Pancreas (tissue), 10 donors: ENCODE measurements around the gene RAP1A. TPM values are rescaled to one million over a fixed set of nuclear protein-coding genes. Genes with fewer than 3 reads are reported as not detected.
A peak's percentile ranks its signal among the peaks of the same experiment; 100 is the strongest.
"Not testable (repeated sequence)": the region's sequence is repeated elsewhere in the genome, so short reads cannot be mapped to it uniquely, and the experiment has no call there.

Experiments
- ATAC-seq, 4 donors: fragments of 200-7000 bp; cut with Tn5 transposase; one replicate each; pipeline versions ENCODE4 v1.8.0 to v1.9.1; 2020; ENCODE audit warnings: mild to moderate bottlenecking in 4 of 4, moderate library complexity in 4 of 4
- DNase-seq, 6 donors: peaks; one replicate each; pipeline ENCODE4 v3.0.0-alpha.2; 2020
- FAIRE-seq: peaks from 2 replicates; lab custom pipeline; 2012; peaks lifted over from hg19 to GRCh38; lab: Jason Lieb, UNC
- H3K27ac ChIP-seq, 4 donors: fragments of 200-600 bp; sonication (generic); 1 replicate in 3 of 4; 2 replicates in 1 of 4; pipeline versions ENCODE4 v1.5.0 to v1.8.0; 2020
- H3K27me3 ChIP-seq, 4 donors: fragments of 200-600 bp; one replicate each; pipeline ENCODE4 v1.8.0; 2021
- H3K36me3 ChIP-seq, 3 donors: fragments of 200-600 bp; sonication (generic) in 1 of 3; one replicate each; pipeline versions ENCODE4 v1.5.0 to v1.8.0; 2020 to 2021
- H3K4me1 ChIP-seq, 3 donors: fragments of 200-600 bp; one replicate each; pipeline ENCODE4 v1.8.0; 2021
- H3K4me3 ChIP-seq, 4 donors: fragments of 200-600 bp; sonication (generic) in 2 of 4; one replicate each; pipeline versions ENCODE4 v1.5.0 to v1.8.0; 2020 to 2021
- H3K9me3 ChIP-seq, 4 donors: fragments of 200-600 bp; one replicate each; pipeline ENCODE4 v1.8.0; 2021
- CTCF ChIP-seq, 4 donors: fragments of 200-600 bp; sonication (generic) in 3 of 4; IDR thresholded peaks; one replicate each; pipeline versions ENCODE4 v1.5.0 to v1.8.0; 2021; ENCODE audit warnings: antibody characterized with exemption in 4 of 4
- WGBS, 2 donors: extraction: QIAGEN DNeasy Blood & Tissue Kit; methylation state at CpG; one replicate each; pipeline ENCODE4 v1.1.7; 2013; 5-methylcytosine and 5-hydroxymethylcytosine counted together
- intact Hi-C, 3 donors: fragments of 100-400 bp; cut with DNase I; formaldehyde crosslinking; loops; one replicate each; pipeline versions ENCODE4 v1.11.1 to v1.14.2; 2022
- polyA plus RNA-seq, 2 donors: library from polyadenylated mRNA; stranded (reverse); fragments of 200-250 nt; gene quantifications; one replicate each; pipeline ENCODE4 v1.2.3, GENCODE V29; 2013
- total RNA-seq, 6 donors: library from RNA; stranded (reverse); fragmentation: NEBNext Ultra II Directional in 4 of 6; extraction: Animal tissue kit (Norgen Biotek cat#: 25700) in 4 of 6; gene quantifications; one replicate each; pipeline versions ENCODE4 v1.2.1 to v1.2.4, GENCODE V29; 2021 to 2023
- donor health status: healthy with polysubstance abuse.
- donor health status: DM: no; HTN: no; CAD: no; lungs with moderate emphysema.
- donor health status: DM: no; HTN: no; CAD: no.
- donor health status: control.
- donor health status: control.
- donor health status: Bipolar disorder and iron deficiency.
- donor health status: DM: yes; HTN: yes; CAD: no.
- donor health status: DM: no; HTN: no; CAD: no.
- donor health status: DM: no; HTN: no; CAD: no.
- donor health status: DM: yes; HTN: yes; CAD: no.

Gene RAP1A
- total and polyA plus RNA-seq, 8 donors, result 17.0 to 35.1 (median 21.5) TPM

- no peak for TF ChIP-seq CTCF (IDR thresholded peaks at IDR 0.05)
- 1 to 2% methylated on average over 63 of the region's 63 CpGs for WGBS, 2 donors
- FAIRE-seq, result no peak
These were observed 120.6 kb downstream of the RAP1A start for GRCh38 chr1:111739925-111740765.

DNA sequence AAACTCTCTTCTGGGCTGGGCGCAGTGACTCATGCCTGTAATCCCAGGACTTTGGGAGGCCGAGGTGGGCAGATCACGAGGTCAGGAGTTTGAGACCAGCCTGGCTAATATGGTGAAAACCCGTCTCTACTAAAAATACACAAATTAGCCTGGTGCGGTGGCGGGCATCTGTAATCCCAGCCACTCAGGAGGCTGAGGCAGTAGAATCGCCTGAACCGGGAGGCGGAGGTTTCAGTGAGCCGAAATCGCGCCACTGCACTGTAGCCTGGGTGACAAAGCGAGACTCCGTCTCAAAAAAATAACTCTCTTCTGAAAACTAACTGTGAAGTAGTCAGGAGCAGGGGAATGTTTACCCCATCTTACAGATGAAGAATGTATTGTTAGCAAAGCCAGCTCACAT, 122.7 kb downstream of the RAP1A start:
- H3K27me3 ChIP-seq, H3K4me3 ChIP-seq, FAIRE-seq, H3K4me1 ChIP-seq, H3K36me3 ChIP-seq, ATAC-seq, H3K27ac ChIP-seq, H3K9me3 ChIP-seq, intact Hi-C loops, DNase-seq: not testable (repeated sequence)
- 91 to 94% methylated on average over 14 of the region's 14 CpGs for WGBS, 2 donors

More at GRCh38 chr1:111739925-111740765, 120.6 kb downstream of the RAP1A start:
- no peaks in the 10 kb centered on the region for H3K27me3 ChIP-seq
- H3K27ac ChIP-seq, result peak overlapping the region in 3 of 4 donors; percentile 71 to 81 (median 81)
- intact Hi-C loops, result no loop called here
- H3K4me3 ChIP-seq, result peak overlapping the region; percentile 37 to 80 (median 52)
- no peaks in the 10 kb centered on the region for H3K36me3 ChIP-seq
- DNase-seq (peak in 5 of 6 donors; percentile 36 to 75 (median 67)), ATAC-seq (peak; percentile 40 to 58 (median 41))
- no peaks in the 10 kb centered on the region for H3K9me3 ChIP-seq
- H3K4me1 ChIP-seq, result no peaks in the 10 kb centered on the region

GRCh38 chr1:111742938-111743549, 123.5 kb downstream of the RAP1A start:
- H3K27ac ChIP-seq, result no peak overlapping the region
- no peak for TF ChIP-seq CTCF (IDR thresholded peaks at IDR 0.05)

GRCh38 chr1:111743679-111744101, 124.1 kb downstream of the RAP1A start:
- Histone ChIP-seq H3K9me3 (no peaks in the 10 kb centered on the region), H3K27me3 (no peaks in the 10 kb centered on the region), H3K4me3 (no peak overlapping the region), H3K4me1 (no peaks in the 10 kb centered on the region), H3K27ac (no peak overlapping the region), H3K36me3 (no peaks in the 10 kb centered on the region)
- no peak for ATAC-seq
- no peak for TF ChIP-seq CTCF (IDR thresholded peaks at IDR 0.05)
- 57 to 74% methylated on average over 3 of the region's 3 CpGs for WGBS, 2 donors
- intact Hi-C loops, result no loop called here
- FAIRE-seq, result no peak
- DNase-seq, result no peak

More at GRCh38 chr1:111742938-111743549, 123.5 kb downstream of the RAP1A start:
- DNase-seq (no peak), FAIRE-seq (no peak), ATAC-seq (no peak)
- 67 to 75% methylated on average over 5 of the region's 5 CpGs for WGBS, 2 donors
- Histone ChIP-seq H3K4me1 (no peaks in the 10 kb centered on the region), H3K36me3 (no peaks in the 10 kb centered on the region), H3K4me3 (no peak overlapping the region), H3K27me3 (no peaks in the 10 kb centered on the region), H3K9me3 (no peaks in the 10 kb centered on the region)
- intact Hi-C loops, result no loop called here

DNA sequence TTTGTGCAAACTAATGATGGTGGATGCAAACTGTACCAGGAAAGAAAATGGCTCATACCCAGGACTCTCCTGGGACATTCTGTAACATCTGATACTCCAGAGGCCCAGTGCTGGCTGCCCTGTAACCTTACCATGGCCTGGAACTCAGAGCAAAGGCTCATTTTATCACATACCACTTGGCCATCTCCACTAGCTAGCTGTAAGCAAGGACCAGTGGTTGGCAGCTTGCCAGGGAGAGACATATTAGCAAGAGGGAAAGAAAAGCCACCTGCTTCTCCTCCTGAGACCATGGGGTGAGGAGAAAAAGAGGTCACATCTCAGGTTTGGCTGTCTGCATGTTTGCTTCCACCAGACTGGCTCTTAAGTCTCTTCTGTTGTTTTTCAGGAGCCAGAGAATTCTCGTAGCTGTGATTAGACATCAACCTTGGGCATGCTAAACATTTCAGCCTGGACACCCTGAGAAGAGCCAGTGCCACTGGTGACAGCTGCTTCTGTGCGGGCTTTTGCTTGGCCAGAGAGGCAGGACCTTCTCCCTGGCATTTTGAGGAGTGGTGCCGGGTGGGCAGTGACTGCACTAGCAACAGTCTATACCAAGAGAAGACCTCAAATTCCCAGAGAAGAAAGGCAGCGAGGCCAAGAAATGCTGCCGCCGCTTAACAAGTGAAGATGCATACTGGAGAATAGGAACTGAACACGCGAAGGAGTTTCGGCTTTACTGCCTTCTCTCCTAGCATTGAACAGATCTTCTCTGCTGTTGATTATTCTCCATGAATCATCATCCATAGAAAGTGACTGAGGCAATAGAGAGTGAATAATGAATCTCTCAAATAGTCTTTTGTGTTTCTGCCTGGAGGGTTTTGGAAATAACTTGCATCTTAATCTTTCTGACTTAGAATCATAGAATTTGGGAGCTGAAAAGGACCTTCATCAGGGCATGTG, 126.4 kb downstream of the RAP1A start:
- ATAC-seq, result no peak
- Histone ChIP-seq H3K9me3 (no peaks in the 10 kb centered on the region), H3K27ac (no peak overlapping the region), H3K36me3 (no peaks in the 10 kb centered on the region), H3K4me3 (no peak overlapping the region), H3K4me1 (no peaks in the 10 kb centered on the region), H3K27me3 (no peaks in the 10 kb centered on the region)
- FAIRE-seq, result no peak
- no peak for DNase-seq
- intact Hi-C loops, result no loop called here
- WGBS, 2 donors, result 88 to 92% methylated on average over 9 of the region's 9 CpGs
- no peak for TF ChIP-seq CTCF (IDR thresholded peaks at IDR 0.05)
